MCF 10A (cell line): ENCODE data around the gene KCNAB1. TPM values are rescaled to one million over a fixed set of nuclear protein-coding genes. Genes with fewer than 3 reads are reported as not detected.

Source experiments
- BruUV-seq: library from RNA; stranded (reverse); fragments of 400-500 nt; replicated peaks from 2 replicates; lab custom pipeline; 2021; lab: Mats Ljungman, UMichigan
- CTCF ChIA-PET: fragments of 300-600 bp; sonication (Branson Sonifier 250); formaldehyde crosslinking; extraction: SDS; loops from one replicate; lab custom pipeline; 2021; ENCODE audit warnings: antibody characterized with exemption, inconsistent platforms; lab: Yijun Ruan, JAX
- POLR2A ChIA-PET: fragments of 300-600, 350-650 bp; sonication (Branson Sonifier 250); formaldehyde crosslinking; extraction: SDS; loops from one replicate; lab custom pipeline; 2020; ENCODE audit warnings: antibody characterized with exemption, inconsistent platforms; lab: Yijun Ruan, JAX
- DNase-seq: peaks from one replicate; pipeline ENCODE4 v3.0.0-alpha.2; 2018; ENCODE audit not compliant: unreplicated experiment
- H3K27ac Mint-ChIP-seq: one replicate; pipeline ENCODE4 v1.8.0; 2022; ENCODE audit warnings: mild to moderate bottlenecking, low read depth, mixed read lengths; ENCODE audit not compliant: unreplicated experiment
- H3K27me3 Mint-ChIP-seq: one replicate; pipeline ENCODE4 v1.8.0; 2022; ENCODE audit warnings: mixed read lengths; ENCODE audit not compliant: insufficient read depth, unreplicated experiment
- H3K36me3 Mint-ChIP-seq: one replicate; pipeline ENCODE4 v1.8.0; 2022; ENCODE audit warnings: mild to moderate bottlenecking, moderate library complexity, mixed read lengths; ENCODE audit not compliant: insufficient read depth, unreplicated experiment
- H3K4me1 Mint-ChIP-seq: one replicate; pipeline ENCODE4 v1.8.0; 2022; ENCODE audit warnings: mixed read lengths; ENCODE audit not compliant: insufficient read depth, unreplicated experiment
- H3K4me3 Mint-ChIP-seq: one replicate; pipeline ENCODE4 v1.8.0; 2022; ENCODE audit warnings: mild to moderate bottlenecking, moderate library complexity, mixed read lengths; ENCODE audit not compliant: unreplicated experiment
- H3K9me3 Mint-ChIP-seq: one replicate; pipeline ENCODE4 v1.8.0; 2022; ENCODE audit warnings: mixed read lengths; ENCODE audit not compliant: unreplicated experiment
- intact Hi-C: fragments of 100-400 bp; cut with micrococcal nuclease; formaldehyde crosslinking; loops from 2 replicates; pipeline ENCODE4 v1.14.1; 2022
- total RNA-seq: library from RNA; stranded (reverse); gene quantifications from 2 replicates; pipeline ENCODE4 v1.2.3, GENCODE V29; 2022
- TF ChIP-seq, protein P1 (sequence below): fragments of 200-600 bp; IDR thresholded peaks from one replicate; pipeline ENCODE4 v1.8.0; 2022; ENCODE audit warnings: antibody characterized with exemption, mild to moderate bottlenecking; ENCODE audit not compliant: unreplicated experiment

Gene KCNAB1
- total RNA-seq, 1 experiment from 2014 or later, result 0.44 TPM

DNA sequence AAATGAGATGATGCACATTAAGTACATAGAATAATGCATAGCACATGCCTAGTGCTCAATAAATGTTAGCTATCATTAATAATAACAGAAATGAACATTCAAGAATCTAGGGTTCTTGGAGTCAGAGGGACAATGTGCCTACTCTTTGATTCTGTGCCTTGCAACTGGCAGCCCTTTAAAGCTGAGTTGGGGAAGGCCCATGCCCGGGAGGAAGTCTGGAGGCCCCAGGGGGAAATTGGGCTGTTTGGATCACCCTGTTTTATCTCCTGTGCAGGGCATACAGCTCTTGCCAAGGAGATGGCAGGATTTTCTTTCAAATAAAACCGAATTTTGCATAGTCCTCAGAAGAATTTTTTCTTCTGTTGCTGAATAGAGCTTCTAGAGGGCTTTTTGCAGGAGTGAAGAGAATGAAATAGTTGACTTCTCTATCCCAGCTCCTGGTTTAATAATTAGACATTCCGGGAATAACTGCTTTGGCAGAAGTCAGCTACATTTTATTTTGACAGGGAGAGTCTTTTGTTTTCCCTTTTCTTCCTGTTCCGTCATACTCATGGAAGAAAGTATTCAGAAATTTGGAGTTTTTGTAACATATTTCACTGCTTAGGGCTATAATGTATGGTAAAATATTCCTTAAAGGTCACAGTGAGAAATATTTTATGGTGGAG, 18.0 kb upstream of the KCNAB1 start:
- intact Hi-C loops, result no loop called here
- H3K27me3 Mint-ChIP-seq, result peaks cover 24% of the 10 kb centered on the region
- H3K4me1 Mint-ChIP-seq, result no peaks in the 10 kb centered on the region
- no peak for DNase-seq
- BruUV-seq, result no TSS peak
- TF ChIP-seq, protein P1, sequence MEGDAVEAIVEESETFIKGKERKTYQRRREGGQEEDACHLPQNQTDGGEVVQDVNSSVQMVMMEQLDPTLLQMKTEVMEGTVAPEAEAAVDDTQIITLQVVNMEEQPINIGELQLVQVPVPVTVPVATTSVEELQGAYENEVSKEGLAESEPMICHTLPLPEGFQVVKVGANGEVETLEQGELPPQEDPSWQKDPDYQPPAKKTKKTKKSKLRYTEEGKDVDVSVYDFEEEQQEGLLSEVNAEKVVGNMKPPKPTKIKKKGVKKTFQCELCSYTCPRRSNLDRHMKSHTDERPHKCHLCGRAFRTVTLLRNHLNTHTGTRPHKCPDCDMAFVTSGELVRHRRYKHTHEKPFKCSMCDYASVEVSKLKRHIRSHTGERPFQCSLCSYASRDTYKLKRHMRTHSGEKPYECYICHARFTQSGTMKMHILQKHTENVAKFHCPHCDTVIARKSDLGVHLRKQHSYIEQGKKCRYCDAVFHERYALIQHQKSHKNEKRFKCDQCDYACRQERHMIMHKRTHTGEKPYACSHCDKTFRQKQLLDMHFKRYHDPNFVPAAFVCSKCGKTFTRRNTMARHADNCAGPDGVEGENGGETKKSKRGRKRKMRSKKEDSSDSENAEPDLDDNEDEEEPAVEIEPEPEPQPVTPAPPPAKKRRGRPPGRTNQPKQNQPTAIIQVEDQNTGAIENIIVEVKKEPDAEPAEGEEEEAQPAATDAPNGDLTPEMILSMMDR, result no peak
- no peak overlapping the region for H3K4me3 Mint-ChIP-seq
- CTCF ChIA-PET, result interaction anchor here (0.6 to 0.7 kb wide), 2 partner anchors 18 to 34 kb away, joined by 3 to 6 read pairs; partner anchors contain the start of gene KCNAB1
- H3K9me3 Mint-ChIP-seq, result no peaks in the 10 kb centered on the region
- no peaks in the 10 kb centered on the region for H3K36me3 Mint-ChIP-seq
- H3K27ac Mint-ChIP-seq, result no peak overlapping the region
- POLR2A ChIA-PET, result no interaction called here

DNA sequence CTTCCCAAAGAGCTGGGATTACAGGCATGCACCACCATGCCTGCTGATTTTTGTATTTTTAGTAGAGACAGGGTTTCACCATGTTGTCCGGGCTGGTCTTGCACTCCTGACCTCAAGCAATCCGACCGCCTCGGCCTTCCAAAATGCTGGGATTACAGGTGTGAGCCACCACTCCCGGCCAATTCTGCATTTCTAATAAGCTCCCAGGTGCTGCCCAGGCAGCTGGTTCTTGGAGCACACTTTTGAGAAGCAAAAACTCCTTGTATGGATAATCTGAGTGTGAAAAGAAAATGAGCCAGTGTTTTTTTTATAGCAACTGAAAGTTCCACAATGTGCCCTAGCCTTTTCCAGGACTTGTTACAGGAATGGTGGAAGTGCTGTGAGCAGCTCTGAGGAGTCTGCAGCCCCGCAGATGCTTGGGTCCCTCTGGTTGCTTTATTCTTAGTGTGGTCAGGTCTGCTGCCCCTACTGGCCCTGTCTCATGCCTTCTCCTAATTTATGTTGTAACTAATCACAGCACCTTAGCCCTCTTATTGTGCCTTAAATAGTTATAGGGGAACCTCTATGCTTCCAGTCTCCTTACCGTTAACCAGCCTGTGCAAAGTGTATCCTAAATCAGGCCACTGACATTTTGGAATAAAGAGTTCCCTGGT, 13.5 kb upstream of the KCNAB1 start:
- ChIA-PET POLR2A (interaction anchor here (0.9 kb wide), 1 partner anchor 20 kb away, joined by 3 read pairs; no protein-coding TSS in a partner anchor), CTCF (interaction anchor here (0.7 to 1.1 kb wide), 3 partner anchors 29 to 402 kb away, joined by 3 to 4 read pairs (median 3); no protein-coding TSS in a partner anchor)
- Mint-ChIP-seq H3K4me1 (no peaks in the 10 kb centered on the region), H3K27me3 (peaks cover 54% of the 10 kb centered on the region), H3K27ac (no peak overlapping the region), H3K4me3 (no peak overlapping the region), H3K36me3 (no peaks in the 10 kb centered on the region), H3K9me3 (no peaks in the 10 kb centered on the region)
- TF ChIP-seq, protein P1, result no peak
- no peak for DNase-seq
- intact Hi-C loops, result no loop called here
- no TSS peak for BruUV-seq

DNA sequence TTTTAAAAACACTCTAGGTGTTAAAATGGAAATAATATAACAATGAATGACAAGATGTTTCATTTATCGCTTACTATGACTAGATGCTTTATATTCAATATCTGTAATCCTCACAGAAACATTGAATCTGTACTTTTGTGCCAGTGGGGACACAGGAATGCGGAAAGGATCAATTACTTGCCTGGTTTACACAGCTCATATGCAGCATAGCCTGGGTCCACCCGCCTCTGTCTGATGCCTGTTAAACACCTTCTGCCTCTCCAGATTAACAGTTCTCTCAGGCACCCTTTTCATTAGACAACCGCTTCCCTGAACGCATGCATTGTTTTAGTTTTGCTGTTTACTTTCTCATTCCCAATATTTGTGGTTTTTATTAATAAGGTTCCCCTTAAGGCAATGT, 12.9 kb upstream of the KCNAB1 start:
- DNase-seq, result no peak
- Mint-ChIP-seq H3K36me3 (no peaks in the 10 kb centered on the region), H3K27me3 (peaks cover 61% of the 10 kb centered on the region), H3K4me3 (no peak overlapping the region), H3K27ac (no peak overlapping the region), H3K4me1 (no peaks in the 10 kb centered on the region), H3K9me3 (no peaks in the 10 kb centered on the region)
- no TSS peak for BruUV-seq
- CTCF ChIA-PET, result interaction anchor here (1.1 kb wide), 2 partner anchors 29 to 401 kb away, joined by 3 to 4 read pairs; no protein-coding TSS in a partner anchor
- TF ChIP-seq, protein P1, result no peak
- intact Hi-C loops, result no loop called here
- POLR2A ChIA-PET, result interaction anchor here (0.9 kb wide), 1 partner anchor 21 kb away, joined by 3 read pairs; no protein-coding TSS in a partner anchor

DNA sequence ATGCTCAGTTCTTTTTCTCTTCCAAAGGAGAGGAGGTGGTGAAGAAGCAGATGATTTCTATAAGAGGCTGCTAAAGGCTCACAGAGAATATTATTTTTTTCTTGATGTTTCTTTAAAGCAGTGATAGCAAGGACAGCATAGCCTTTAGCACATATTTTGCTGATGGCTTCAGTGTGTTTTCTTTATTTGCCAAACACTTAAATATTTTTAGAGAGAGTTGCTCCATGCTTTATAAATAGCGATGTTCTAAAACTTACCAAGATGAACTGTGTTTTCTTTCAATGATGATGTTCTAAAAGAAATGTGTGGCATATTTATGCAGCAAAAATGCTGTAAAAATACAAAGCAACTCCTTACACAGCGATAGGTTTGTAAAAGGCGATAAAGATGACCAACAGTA, 11.8 kb upstream of the KCNAB1 start:
- intact Hi-C loops, result no loop called here
- Mint-ChIP-seq H3K4me3 (no peak overlapping the region), H3K4me1 (no peaks in the 10 kb centered on the region), H3K27me3 (peaks cover 61% of the 10 kb centered on the region), H3K36me3 (no peaks in the 10 kb centered on the region), H3K27ac (no peak overlapping the region), H3K9me3 (no peaks in the 10 kb centered on the region)
- CTCF ChIA-PET, result interaction anchor here (0.7 kb wide), 1 partner anchor 401 kb away, joined by 3 read pairs; no protein-coding TSS in a partner anchor
- POLR2A ChIA-PET, result no interaction called here
- DNase-seq, result no peak
- TF ChIP-seq, protein P1, result no peak
- BruUV-seq, result no TSS peak
